Hepatocyte (in vitro differentiated cells): ENCODE results near the gene RBM14. TPM values are rescaled to one million over a fixed set of nuclear protein-coding genes. Genes with fewer than 3 reads are reported as not detected.

Source experiments
- DNase-seq: peaks from one replicate; pipeline ENCODE4 v3.0.0-alpha.2; 2016; ENCODE audit warnings: low spot score
- H2AFZ ChIP-seq: fragments of 200-600 bp; sonication (generic); 2 replicates; pipeline ENCODE4 v1.6.0; 2016; ENCODE audit warnings: antibody characterized with exemption, mild to moderate bottlenecking
- H3K27ac ChIP-seq: fragments of 200-600 bp; sonication (generic); 2 replicates; pipeline ENCODE4 v1.5.1; 2016; ENCODE audit warnings: mild to moderate bottlenecking
- H3K27me3 ChIP-seq: fragments of 200-600 bp; sonication (generic); 2 replicates; pipeline ENCODE4 v1.6.1; 2016
- H3K36me3 ChIP-seq: fragments of 200-600 bp; sonication (generic); replicated peaks from 2 replicates; pipeline ENCODE4 v1.5.1; 2016; ENCODE audit warnings: low read depth; ENCODE audit not compliant: insufficient read depth
- H3K4me1 ChIP-seq: fragments of 200-600 bp; sonication (generic); 2 replicates; pipeline ENCODE4 v1.5.1; 2016; ENCODE audit warnings: mild to moderate bottlenecking, moderate library complexity; ENCODE audit not compliant: insufficient read depth
- H3K4me2 ChIP-seq: fragments of 200-600 bp; sonication (generic); 2 replicates; pipeline ENCODE4 v1.6.0; 2016
- H3K4me3 ChIP-seq: fragments of 200-600 bp; sonication (generic); 2 replicates; pipeline ENCODE4 v1.5.1; 2016; ENCODE audit warnings: mild to moderate bottlenecking
- H3K79me2 ChIP-seq: fragments of 200-600 bp; sonication (generic); 2 replicates; pipeline ENCODE4 v1.6.0; 2017; ENCODE audit warnings: mild to moderate bottlenecking
- H3K9me2 ChIP-seq: fragments of 200-600 bp; sonication (generic); replicated peaks from 2 replicates; pipeline ENCODE4 v1.6.0; 2017; ENCODE audit warnings: mild to moderate bottlenecking; ENCODE audit not compliant: insufficient read depth
- H3K9me3 ChIP-seq: fragments of 200-600 bp; sonication (generic); 2 replicates; pipeline ENCODE4 v1.5.1; 2016; ENCODE audit warnings: low read depth, mild to moderate bottlenecking
- H4K20me1 ChIP-seq: fragments of 200-600 bp; sonication (generic); 2 replicates; pipeline ENCODE4 v1.6.0; 2016; ENCODE audit warnings: mild to moderate bottlenecking; ENCODE audit not compliant: insufficient read depth, poor library complexity, severe bottlenecking
- CTCF ChIP-seq: fragments of 200-600 bp; sonication (generic); IDR thresholded peaks from 2 replicates; pipeline ENCODE4 v1.5.1; 2016; ENCODE audit warnings: antibody characterized with exemption, mild to moderate bottlenecking; ENCODE audit not compliant: poor library complexity
- EZH2 ChIP-seq: fragments of 200-600 bp; sonication (generic); IDR thresholded peaks from 2 replicates; pipeline ENCODE4 v1.6.1; 2016; ENCODE audit warnings: antibody characterized with exemption, mild to moderate bottlenecking, borderline replicate concordance
- EZH2phosphoT487 ChIP-seq: fragments of 200-600 bp; sonication (generic); IDR thresholded peaks from one replicate; pipeline ENCODE4 v1.6.1; 2018; ENCODE audit warnings: antibody characterized with exemption, mild to moderate bottlenecking, low read depth, moderate library complexity; ENCODE audit not compliant: unreplicated experiment, severe bottlenecking
- WGBS: methylation state at CpG from one replicate; pipeline ENCODE4 v1.1.6; 2016; ENCODE audit warnings: low lambda C conversion rate; ENCODE audit errors: missing lambda C conversion rate; 5-methylcytosine and 5-hydroxymethylcytosine counted together
- polyA plus RNA-seq: library from polyadenylated mRNA; unstranded; fragments of >200 nt; fragmentation: Nextera tagmentation; extraction: Ambion mirVana; gene quantifications from 2 replicates; pipeline ENCODE4 v1.2.1, GENCODE V29; 2016
- total RNA-seq: library from RNA; depleted of rRNA; stranded (reverse); fragments of >200 nt; gene quantifications from 2 replicates; pipeline ENCODE4 v1.2.3, GENCODE V29; 2014

Gene RBM14
- total and polyA plus RNA-seq, 2 experiments from 2014 or later, result 29.5 to 70.7 TPM

GRCh38 chr11:66614073-66614472 is 2.4 kb upstream of the RBM14 start:
- Histone ChIP-seq H2AFZ (no peak overlapping the region), H3K4me1 (peaks cover 6% of the 10 kb centered on the region), H3K27ac (no peak overlapping the region), H3K36me3 (no peaks in the 10 kb centered on the region), H3K4me3 (no peak overlapping the region), H3K4me2 (no peak overlapping the region), H3K9me2 (no peaks in the 10 kb centered on the region), H3K9me3 (no peaks in the 10 kb centered on the region), H4K20me1 (peaks cover 22% of the 10 kb centered on the region), H3K79me2 (peaks cover 33% of the 10 kb centered on the region), H3K27me3 (no peaks in the 10 kb centered on the region)
- TF ChIP-seq EZH2 (no peak), CTCF (no peak), EZH2phosphoT487 (no peak)
- 92% methylated on average over 13 of the region's 13 CpGs for WGBS
- no peak for DNase-seq

DNA sequence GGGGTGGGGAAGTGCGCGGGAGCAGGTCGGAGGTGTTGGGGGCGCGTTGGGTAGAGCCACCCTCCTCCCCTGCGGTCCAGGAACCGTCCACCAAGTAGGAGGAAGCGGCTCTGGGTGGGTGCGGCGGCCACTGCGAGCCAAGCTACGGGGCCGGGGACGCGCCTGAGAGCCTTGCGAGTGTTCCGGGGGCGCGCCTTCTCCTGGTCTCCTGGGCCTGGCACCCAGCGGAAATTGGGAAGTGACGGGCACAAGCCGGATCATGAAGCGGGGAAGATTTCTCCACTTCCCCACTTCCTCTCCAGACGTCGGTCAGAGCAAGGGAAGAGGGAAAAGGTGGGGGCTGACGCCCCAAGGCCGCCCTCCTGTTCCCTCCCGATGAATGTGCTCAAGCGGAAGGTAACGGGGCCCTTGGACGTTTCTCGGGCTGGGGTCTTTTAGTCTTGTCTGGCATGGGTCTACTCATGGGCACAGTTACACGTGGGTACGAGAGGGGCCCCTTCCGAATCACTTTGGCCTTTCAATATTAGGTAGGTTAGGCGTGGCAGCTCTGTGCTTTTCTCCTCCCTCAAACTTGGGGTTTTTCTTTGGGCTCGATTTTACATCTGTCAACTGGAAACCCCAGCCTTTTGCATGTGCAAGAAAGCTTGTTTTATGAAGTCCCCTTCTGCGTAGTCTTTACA is 865 bp downstream of the RBM14 start:
- H3K4me1 ChIP-seq, result peaks cover 16% of the 10 kb centered on the region
- no peaks in the 10 kb centered on the region for H3K36me3 ChIP-seq
- H3K27me3 ChIP-seq, result no peaks in the 10 kb centered on the region
- H3K9me2 ChIP-seq, result no peaks in the 10 kb centered on the region
- H3K27ac ChIP-seq, result peak overlapping the region; percentile 92
- no peaks in the 10 kb centered on the region for H3K9me3 ChIP-seq
- peaks cover 61% of the 10 kb centered on the region for H3K79me2 ChIP-seq
- 2% methylated on average over 38 of the region's 38 CpGs for WGBS
- TF ChIP-seq CTCF (no peak), EZH2 (no peak), EZH2phosphoT487 (no peak)
- H2AFZ ChIP-seq, result peak overlapping the region; percentile 33
- peaks cover 52% of the 10 kb centered on the region for H4K20me1 ChIP-seq
- DNase-seq, result no peak
- H3K4me3 ChIP-seq, result peak overlapping the region; percentile 51
- H3K4me2 ChIP-seq, result peak overlapping the region; percentile 98

DNA sequence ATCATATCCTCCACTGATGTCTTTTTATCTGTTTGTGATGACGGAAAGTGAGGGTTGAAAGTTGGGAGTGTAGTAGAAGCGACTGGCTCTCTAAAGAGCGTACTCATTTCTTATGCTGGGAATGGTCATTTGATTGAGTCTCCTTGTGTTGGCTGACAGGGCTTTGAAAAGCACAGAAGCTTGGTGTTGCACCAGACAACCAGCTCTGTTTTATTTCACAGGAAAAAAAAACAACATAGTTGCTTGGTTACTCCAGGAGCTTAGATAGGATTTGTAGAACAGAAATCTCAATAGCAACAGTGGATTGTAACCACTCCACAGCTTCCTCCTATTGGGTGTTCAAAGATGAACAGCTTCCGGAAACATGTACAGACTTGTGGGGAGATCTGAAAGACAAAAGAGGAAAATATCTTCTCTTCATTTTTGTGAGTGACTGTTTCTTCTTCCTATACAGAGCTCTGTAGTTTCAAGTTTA is 2.7 kb downstream of the RBM14 start:
- peak overlapping the region; percentile 92 for H3K27ac ChIP-seq
- H2AFZ ChIP-seq, result no peak overlapping the region
- H3K4me2 ChIP-seq, result peak overlapping the region; percentile 98
- no peaks in the 10 kb centered on the region for H3K36me3 ChIP-seq
- peak overlapping the region; percentile 51 for H3K4me3 ChIP-seq
- no peaks in the 10 kb centered on the region for H3K9me3 ChIP-seq
- 36% methylated on average over 4 of the region's 4 CpGs for whole genome bisulfite sequencing
- H3K27me3 ChIP-seq, result no peaks in the 10 kb centered on the region
- H4K20me1 ChIP-seq, result peaks cover 70% of the 10 kb centered on the region
- no peaks in the 10 kb centered on the region for H3K9me2 ChIP-seq
- peaks cover 18% of the 10 kb centered on the region for H3K4me1 ChIP-seq
- DNase-seq, result peak; percentile 72
- TF ChIP-seq EZH2 (no peak), CTCF (no peak), EZH2phosphoT487 (no peak)
- peaks cover 79% of the 10 kb centered on the region for H3K79me2 ChIP-seq
